T-helper 22 cell (primary cell): ENCODE results near the gene GSC.
"Not testable (repeated sequence)": the region's sequence is repeated elsewhere in the genome, so short reads cannot be mapped to it uniquely, and the experiment has no call there.

ENCODE experiments used
- DNase-seq: peaks from one replicate; pipeline ENCODE4 v3.0.0-alpha.2; 2020; ENCODE audit warnings: low read depth

Gene GSC

DNA sequence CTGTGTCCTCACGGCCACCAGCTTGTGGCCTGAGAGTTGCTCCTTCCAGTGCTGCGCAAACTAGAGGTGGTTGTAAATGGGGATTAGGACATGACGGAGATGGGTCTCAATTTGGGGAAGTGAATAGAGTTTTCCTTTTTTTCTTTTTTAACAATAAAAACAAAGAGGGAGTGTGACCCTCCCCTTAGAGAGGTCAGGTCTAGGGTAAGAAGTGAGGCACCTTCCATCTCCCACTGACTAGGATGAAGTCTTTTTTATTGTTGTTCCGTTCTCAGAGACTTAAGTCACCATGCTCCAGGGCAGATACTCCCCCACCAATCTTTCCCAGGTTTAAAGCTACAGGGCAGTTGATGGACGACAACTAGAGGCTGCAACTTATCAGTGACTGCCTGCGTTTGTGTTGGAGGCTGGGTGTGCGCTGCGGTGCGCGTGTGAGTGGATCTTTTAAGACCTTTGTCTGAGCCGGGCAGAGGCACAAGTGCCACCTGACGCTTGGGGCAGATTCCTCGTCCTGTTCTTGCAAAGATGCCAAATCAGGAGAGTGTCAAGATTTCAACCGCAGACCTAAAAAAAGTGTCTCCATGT lies 2.1 kb upstream of the GSC start:
- DNase-seq: no peak

DNA sequence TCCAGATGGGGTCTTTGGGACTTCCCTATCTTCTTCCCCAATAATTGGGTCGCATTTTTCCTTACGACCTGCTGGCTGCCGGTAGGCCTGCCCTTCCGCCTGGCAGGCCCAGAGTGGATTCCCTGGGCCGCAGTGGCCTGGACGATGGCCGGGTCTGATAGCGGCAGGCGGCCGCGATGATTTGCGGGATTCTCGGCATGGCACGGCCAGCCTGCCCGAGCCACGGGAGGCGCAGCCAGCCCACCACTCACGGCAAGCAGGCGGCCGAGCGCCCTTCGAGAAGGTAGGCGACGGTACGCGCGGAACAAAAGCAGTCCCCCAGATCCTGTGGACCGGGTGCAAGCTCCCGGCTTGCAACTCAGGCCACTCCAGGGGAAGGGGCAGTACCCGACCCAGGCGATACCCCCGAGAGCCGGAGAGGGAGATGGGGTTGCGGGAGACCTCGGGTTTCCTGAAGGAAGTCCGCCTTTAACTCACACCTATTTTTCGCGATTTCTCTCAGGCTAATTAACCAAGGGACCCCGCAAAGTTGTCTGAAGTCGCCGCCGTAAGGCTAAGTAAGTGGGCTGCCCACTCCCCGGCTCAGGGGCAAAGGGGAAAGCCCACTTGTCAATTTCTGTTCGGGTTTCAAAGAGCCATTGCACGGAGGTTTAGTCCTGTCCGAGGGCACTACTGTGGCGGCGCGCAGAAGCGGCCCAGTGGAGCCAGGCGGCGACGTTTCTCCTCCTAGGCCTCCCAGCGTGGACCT lies 1.4 kb upstream of the GSC start:
- no peak for DNase-seq

DNA sequence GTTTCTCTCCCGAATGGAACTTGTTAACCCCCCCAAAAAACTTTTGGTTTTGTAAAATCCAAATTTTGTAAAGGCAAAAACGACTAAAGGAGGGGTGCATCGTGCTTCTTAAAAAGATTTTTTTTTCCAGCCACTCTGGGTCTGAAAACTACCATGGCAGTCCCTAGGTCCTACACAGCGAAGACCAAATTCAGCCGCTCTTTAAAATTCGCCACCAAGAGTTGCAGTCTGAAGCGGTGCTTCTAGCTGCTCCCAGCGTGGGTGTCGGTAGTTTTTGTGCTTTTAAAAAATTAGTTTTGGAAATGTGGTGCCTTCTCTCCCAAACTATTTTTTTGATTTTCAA lies 873 bp upstream of the GSC start:
- no peak for DNase-seq

DNA sequence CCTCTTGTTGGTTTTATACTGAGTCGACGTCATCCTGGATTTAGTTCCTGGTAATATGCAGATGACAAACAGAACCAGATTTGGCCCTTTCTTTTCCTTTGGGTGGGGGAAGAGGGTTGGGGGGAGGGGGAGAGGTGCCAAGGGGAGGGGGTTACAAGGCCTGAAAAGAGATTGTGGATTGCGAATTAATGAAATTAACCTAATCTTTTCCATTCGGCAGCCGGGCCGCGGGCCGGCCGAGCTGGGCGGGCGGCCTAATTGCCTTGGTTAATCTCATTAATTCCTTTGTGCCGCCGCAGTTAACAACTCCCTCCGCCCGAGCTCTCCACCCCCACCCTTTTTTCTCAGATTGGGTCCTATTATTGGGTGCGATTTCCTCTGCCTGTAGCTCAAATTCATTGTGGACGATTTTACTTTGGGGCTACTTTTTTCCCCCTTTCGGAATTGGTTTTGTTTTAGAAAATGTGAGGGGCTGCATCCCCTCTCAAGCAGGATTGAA lies 387 bp upstream of the GSC start:
- no peak for DNase-seq

DNA sequence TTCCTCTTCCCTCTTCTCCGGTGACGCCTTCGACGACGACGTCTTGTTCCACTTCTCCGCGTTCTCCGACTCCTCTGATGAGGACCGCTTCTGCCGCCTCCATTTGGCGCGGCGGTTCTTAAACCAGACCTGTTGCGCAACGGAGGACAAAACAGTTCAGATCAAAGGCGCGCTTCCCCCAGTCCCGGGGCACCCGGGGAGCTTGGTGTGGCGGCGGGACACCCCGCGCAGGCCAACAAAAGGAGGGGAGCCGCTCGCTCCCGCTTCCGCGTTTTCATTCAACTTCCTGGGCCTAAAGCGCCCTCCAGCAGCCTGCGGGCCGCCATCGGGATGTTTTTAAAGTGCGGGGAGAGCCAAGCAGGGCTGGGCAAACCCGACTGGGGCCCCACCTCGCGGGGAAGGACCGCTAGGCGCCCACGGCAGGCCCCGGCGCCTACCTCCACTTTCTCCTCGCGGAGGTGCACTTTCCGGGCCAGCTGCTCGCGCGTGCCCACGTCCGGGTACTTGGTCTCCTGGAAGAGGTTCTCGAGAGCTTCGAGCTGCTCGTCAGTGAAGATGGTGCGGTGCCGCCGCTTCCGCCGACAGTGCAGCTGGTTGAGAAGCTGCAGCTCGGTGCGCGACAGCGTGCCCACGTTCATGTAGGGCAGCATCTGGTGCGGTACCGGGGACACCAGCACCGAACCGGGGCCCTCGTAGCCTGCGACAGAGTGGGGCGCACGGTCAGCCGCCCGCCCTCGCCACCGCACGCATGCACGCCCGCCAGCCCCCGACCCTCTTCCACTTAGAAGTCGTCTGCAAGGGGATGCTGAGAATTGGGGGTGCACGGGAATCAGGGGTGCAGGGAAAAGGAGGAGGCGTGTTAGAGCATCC lies 1.2 kb downstream of the GSC start:
- DNase-seq: no peak

DNA sequence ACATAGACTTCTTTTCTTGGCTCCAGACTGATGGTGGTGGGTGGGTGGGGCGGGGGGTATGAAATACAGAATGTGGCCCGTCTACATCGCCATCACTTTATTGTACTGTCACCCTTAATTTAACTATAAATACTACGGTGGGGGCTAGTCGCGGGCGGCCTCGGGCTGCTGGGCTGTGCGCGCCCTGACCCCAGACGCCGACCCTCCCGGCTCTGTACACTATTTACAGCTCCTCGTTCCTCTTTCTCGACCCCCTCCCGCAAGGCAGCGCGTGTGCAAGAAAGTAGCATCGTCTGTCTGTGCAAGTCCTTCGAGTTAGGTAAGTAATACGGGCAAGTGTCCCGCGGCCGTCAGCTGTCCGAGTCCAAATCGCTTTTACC lies 1.8 kb downstream of the GSC start:
- DNase-seq: no peak

DNA sequence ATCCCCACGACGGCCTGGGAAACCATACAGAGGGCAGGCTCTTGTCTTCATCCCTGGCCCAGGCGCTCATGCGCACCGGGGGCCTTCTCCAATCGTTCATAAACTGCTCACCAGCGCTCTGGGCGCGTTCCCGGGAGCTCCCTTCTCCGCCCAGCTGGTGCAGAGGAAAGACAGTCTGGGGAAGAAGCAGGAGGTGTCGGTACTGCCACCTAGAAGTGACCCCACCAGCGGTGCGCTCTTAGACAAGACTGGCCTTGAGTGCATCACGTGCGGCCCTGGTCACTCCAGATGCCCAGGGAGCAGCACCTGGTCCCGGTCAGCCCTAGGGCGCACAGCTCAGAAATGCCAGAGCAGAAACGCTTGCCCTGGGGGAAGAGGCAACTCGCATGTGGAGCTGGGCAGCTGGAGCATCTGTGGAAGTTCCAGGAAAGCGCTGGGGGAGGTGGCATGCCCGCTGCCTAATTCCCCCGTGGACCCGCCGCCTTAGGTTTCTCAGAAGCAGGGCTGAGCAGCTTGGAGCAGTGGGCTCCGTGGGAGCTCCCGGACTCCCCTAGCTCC lies 2.5 kb downstream of the GSC start:
- no peak for DNase-seq

DNA sequence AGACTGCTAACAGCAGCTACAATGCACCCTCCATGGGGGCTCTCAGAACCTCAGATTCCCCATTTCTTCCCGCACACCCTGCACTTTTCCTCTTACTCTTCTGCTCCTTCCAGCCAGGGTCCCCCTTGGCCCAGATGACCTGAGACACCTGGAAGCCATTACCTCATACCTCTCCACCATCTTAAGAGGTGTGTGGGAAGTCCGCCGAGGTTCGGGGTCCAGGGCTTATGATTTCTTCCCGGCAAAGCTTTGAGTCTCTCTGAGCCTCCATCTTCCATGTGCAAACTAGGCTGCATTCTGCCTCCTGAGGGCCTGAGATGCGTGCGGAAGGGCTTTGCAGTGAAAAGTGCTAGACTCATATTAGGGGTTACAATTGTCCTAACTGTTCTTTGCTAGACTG lies 5.3 kb downstream of the GSC start:
- DNase-seq: no peak

DNA sequence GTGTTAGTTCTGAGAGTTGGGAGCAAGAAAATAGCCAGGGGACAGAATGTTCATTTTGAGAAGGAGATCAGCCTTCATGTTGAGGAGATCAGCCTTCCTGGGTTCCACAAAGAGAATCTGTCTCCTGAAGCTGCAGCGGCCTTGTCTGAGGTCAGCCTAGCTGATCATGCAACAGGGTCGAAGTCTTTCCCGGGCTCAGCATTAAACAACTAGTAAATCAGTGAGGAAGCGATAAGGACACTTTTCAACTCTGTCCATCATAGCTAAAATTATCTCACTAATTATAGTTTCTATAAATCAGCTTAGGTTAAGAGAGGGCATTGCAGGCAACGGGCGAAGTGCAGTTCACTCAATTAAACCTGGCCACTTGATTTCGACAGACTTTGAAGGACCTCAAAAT lies 7.5 kb downstream of the GSC start:
- no peak for DNase-seq

DNA sequence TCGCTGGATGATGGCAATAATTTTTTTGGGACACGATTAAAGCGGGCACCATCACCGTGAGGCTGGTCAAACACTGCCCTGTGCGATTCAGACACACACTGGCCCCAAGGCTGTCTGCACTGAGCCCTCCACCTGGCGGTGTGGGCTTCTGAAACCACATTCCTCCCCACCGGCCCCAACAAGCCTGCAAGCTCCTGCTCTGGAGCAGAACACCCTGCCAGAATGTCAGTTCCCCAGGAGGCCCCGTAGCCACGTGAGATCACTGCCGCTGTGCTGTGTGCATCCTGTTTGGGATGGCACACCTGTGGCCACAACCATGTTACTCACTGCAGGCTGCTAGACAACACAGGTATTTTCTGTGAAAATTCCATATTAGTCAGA lies 7.9 kb downstream of the GSC start:
- DNase-seq: no peak

DNA sequence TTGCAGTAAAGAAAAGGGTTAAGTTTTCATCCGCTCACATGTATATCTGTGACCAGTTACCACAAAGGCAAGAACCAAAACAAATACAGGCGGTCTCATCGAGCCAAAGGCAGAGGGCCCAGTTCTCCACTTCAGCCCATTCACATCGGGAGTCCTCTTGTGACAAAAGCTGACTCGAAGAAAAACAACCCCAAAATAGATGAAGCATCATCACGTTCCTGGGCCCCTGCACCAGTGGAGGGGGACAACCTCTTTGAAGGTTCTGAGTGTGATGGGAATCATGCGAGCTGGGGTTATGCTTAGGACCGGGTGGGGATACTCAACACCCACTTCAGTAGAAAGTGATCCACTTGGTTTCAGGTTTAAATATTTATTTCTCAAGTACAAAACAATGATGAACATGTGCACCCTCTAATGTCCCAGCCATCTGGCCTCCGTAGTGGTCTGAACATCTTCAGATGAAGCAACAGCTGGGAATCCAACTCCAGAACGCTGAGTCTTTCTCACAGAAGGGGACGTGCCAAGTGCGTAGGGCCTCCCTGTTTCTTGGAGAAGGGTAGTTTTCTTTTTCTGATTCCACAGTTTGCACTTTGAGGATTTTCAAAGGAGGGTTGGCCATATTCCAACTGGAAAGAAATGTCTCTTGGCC lies 8.4 kb downstream of the GSC start:
- no peak for DNase-seq

DNA sequence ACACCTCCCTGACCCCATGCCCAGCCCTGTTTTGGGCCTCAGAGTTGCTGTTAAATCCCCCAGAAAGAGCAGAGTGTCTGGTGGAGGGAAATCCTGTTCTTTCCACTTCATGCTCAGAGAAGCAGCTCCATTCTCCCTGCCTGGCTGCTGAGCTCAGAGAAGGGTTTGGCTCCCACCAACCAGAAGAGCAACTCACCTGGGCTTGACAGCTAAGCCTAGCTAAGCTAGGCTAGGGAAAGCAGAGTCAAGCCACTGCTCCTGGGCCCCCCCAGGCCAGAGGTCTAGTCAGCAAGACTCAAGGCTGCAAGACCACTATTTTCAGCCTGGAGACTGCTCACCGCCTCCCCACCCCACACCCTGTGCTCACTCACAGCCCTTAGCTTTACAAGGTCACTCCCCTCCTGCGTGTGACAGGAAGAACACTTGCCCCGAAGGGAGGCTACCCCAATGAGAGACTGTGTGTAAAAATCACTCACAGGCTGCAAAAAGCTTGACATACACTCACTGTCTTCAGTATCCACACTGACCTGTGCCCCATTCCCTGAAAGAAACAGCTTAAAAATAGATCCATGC lies 13.5 kb downstream of the GSC start:
- no peak for DNase-seq

DNA sequence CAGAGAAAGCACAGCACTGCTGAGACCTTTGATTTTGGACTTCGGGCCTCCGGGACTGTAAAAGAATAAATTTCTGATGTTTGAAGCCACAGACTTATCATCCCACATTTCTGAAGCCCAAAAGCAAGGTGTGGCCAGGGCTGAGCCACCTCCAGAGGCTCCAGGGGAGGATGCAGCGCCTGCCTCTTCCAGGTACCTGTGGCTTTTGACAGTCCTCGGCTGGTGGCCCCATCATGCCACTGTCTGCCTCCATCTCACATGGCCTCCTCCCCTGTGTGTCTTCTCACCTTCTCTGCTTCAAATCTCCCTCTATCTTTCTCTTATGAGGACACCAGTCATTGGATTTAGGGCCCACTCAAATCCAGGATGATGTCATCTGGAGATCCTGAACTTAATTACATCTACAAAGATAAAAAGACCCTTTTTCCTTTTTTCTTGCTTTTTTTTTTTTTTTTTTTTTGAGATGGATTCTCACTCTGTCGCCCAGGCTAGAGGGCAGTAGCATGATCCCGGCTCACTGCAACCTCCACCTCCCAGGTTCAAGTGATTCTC lies 15.4 kb downstream of the GSC start:
- no peak for DNase-seq

DNA sequence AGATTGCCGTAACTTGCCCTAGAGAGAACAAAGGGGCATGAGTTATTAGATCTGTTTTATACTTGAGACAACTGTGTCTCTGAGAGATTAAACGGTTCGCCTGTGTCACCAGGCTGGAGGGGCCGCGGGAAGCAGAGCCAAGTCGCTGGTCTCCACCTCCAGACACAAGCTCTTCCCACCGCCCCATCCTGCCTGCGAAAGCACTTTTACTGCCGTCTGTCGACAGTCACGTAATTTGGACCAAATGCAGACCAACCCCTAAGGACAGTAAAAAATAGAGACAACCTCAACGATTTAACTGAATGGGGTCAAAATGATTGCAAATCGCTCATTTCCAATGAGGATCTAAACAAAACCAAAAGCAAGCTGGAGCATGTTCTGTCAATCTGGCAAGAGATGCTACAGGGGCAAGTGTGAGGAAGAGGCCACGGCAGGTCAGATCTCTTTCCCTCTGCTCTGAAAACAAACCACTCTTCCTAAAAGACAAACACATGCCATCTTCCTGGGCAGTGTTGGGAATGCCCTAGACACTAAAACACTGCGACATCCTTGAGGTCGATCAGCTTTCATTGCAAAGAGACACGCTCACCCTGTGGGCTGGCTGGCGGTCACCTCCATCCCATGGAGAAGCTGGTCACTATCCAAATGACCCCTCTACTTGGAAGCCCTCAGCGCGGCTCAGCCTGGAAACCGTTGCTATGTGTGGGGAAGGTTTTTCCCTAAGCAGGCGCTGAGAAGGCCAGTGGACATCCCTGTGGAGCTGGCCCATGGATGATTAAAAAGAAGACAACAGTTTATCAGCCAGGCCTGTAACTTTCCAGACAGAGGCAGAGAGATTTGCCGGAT lies 17.1 kb downstream of the GSC start:
- no peak for DNase-seq

DNA sequence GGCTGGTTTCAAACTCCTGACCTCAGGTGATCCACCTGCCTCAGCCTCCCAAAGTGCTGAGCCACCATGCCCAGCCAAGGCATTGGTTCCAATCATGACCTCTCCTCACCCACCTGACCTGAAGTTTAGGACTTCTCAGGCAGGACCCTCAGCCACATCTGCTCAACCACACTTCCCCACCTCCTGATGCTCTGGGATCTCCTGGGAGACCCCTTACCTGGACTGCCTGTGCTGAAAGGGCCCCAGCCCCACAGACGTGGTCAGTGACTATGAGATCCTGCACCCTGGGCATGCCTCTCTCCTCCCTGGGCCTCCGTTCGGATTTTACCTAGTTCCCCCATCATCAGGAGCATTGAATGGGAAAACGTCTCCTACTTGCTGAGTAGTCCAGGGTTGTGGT lies 18.0 kb downstream of the GSC start:
- no peak for DNase-seq

DNA sequence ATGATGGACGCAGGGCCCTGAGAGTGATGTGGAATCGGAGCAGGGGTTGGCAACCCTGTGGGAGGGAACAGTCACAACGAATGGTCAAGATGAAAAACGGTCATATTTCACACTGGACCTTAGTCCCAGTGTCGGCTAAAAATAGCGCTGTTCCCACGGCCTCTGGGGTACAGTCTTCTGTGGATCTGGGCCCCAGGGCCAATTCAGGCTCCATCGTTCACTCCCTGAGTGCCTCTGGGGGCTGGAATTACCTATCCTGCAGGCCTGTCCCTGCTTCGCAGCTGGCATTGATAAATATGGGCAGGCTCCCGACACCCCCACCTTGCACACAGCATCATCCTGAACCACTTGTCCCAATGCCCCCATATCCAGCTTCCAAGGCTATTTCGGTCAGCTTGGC lies 18.6 kb downstream of the GSC start:
- no peak for DNase-seq

DNA sequence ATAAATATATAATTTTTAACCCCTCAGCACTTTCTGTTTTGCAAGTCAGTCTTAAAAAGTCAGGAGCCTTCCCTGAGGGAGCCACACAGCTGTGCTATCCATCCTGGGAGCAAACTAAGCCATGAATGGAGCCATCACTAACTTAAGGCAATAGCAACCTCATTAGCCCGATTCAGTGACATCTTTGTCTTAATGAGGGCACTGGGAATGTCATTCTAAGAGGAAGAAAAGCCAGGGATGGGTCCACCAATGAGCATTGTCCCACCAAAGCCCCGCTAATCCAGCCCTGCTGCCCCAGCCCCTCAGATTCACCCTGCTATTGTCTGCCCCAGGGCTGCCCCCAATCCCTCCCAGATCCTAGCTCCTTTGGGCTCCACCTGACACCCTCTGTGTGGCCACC lies 19.5 kb downstream of the GSC start:
- no peak for DNase-seq

DNA sequence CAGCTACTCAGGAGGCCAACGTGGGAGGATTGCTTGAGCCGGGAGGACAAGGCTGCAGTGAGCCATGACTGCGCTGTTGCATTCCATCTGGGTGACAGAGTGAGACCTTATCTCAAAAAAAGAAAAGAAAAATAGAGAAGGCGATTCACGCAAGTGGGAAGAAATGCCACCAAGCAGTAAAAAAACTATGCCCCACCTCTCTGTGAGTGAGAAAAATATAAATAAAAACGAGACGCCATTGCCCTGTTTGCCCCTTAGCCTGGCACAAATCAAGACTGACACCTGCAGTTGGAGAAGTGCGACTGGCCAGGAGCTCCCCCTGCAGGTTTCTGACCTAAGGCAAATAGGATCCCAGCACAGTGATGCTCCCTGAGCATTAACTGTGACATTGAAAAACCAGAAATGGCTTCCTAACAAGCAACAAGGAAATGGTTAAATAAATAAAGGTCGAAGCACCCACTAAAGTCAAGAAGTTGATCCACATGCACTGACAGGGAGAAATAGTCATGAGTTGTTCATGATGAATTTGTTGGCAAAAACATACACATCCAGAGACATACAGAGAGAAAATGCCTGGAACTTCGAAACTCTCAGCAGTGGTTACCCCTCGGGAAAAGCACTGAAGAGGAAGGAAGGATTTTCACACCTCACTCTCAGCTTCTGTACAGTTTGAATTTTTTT lies 21.1 kb downstream of the GSC start:
- no peak for DNase-seq

DNA sequence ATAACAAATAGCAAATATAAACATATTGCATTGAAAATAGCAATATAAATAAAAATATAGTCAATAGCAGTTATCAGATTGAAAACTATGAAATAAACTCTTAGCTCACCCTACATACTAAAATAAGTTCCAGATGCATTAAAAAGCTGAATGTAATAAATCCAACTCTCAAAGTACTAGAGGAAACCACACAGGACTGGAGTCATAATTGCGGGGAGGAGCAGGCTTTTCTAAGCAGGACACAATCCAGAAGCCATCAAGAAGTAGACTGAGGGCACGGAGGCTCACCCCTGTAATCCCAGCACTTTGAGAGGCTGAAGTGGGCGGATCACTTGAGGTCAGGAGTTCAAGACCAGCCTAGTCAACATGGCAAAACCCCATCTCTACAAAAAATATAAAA lies 22.2 kb downstream of the GSC start:
- DNase-seq: no peak

DNA sequence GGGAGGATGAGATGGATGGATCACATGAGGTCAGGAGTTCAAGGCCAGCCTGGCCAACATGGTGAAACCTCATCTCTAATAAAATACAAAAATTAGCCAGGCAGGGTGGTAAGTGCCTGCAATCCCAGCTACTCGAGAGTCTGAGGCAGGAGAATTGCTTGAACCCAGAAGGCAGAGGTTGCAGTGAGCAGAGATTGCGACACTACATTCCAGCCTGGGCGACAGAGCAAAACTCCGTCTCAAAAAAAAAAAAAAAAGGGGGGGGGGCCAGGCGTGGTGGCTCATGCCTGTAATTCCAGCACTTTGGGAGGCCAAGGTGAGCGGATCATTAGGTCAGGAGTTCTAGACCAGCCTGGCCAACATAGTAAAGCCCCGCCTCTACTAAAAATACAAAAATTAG lies 22.8 kb downstream of the GSC start:
- not testable (repeated sequence) for DNase-seq
